Measurements from ENCODE around the gene AMOTL1.

Gene AMOTL1

DNA sequence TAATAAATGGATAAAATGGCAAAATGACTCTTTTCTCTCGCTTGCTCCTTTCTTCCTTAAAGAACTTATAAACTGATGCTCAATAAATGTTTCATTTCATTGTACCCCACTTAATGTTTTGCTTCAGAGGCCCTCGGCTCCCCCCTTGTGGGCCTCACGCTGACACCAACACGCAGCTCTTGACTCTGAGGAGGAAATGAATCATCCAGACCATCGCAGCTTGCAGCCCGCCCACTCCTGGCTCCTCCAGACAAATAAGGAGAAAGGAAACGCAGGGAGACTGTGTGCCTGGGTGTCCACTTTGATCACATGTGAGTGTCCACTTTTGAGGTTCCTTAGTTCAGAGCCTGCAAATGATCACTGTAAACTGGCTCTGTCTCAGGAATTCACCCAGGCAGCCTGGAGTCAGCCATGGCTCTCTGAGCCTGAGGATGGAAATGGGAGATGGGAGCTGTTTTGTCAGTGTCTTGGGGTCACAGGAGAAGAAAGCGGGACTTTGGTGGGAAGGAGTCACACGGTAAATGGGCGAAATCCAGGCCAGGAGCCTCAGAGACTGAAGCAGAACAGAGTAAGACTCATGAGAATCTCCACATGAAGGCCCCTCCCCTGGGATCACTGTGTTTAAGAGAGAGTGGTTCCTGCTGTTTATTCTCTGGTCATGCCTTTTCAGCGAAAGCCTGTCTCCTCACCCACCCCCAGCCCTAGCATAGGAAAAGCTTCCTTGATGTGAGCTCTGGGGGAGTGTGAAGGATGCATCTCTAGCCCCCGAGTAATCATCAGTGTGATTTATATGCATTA lies 108.7 kb downstream of the AMOTL1 start:
- no peak overlapping the region for H3K4me3 ChIP-seq (ENCODE audit: low read length)
- no peaks in the 10 kb centered on the region for H3K9me3 ChIP-seq (ENCODE audit: control insufficient read depth, insufficient read depth, low read length)
- no peak for DNase-seq (ENCODE audit: low read depth, low spot score)
- H3K4me1 ChIP-seq (ENCODE audit: control insufficient read depth, insufficient read depth, low read length) = no peaks in the 10 kb centered on the region
- H3K27ac ChIP-seq (ENCODE audit: low read length) = no peak overlapping the region
- WGBS (ENCODE audit: insufficient coverage, insufficient read length) = no CpG with 5 or more reads among the region's 12 CpGs
- H3K36me3 ChIP-seq (ENCODE audit: control insufficient read depth, insufficient read depth, low read length) = 0 out of 2 replicates have a peak, but pooled peaks cover 5% of the 10 kb centered on the region
- H3K27me3 ChIP-seq (ENCODE audit: control insufficient read depth, insufficient read depth, low read length) = no peaks in the 10 kb centered on the region

DNA sequence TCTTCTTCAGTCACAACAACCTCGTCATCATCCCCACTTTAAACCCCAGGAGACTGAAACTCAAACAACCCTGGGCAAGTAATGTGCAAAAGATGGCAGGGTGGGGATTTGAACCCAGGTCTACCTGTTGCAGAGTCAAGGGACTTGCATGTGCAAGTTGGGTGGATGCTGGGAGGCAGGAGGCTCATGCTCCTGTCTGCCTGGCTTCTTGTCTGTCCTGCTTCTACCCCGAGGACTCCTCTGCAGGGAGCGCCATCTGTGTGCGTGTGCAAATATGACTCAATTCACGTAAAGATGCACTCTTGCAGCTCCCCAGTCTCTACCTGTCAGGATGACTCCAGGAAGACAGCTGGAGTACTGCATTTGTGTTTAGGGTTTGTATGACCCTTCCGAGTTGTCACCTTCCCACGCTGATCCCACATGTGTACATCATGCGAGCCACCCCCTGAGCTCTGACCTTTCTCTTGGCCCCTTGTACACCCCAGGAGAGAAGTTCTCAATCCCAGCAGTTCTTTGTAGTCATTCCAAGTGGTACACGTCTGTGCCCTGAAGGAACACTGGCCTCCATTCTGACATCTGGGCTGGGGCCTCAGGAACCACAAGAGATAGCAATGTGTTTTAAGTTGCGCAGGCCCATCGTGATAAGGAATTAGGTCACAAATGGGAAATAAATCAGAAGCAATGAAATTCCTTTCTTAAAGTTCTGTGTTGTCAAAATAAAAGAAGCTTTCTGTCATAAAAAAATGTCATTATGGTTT lies 109.5 kb downstream of the AMOTL1 start:
- Histone ChIP-seq H3K4me3 (ENCODE audit: low read length) (no peak overlapping the region), H3K27ac (ENCODE audit: low read length) (no peak overlapping the region), H3K27me3 (ENCODE audit: control insufficient read depth, insufficient read depth, low read length) (no peaks in the 10 kb centered on the region), H3K4me1 (ENCODE audit: control insufficient read depth, insufficient read depth, low read length) (no peaks in the 10 kb centered on the region), H3K36me3 (ENCODE audit: control insufficient read depth, insufficient read depth, low read length) (0 out of 2 replicates have a peak, but pooled peaks cover 5% of the 10 kb centered on the region), H3K9me3 (ENCODE audit: control insufficient read depth, insufficient read depth, low read length) (no peaks in the 10 kb centered on the region)
- no CpG with 5 or more reads among the region's 11 CpGs for WGBS (ENCODE audit: insufficient coverage, insufficient read length)
- DNase-seq (ENCODE audit: low read depth, low spot score) = no peak

DNA sequence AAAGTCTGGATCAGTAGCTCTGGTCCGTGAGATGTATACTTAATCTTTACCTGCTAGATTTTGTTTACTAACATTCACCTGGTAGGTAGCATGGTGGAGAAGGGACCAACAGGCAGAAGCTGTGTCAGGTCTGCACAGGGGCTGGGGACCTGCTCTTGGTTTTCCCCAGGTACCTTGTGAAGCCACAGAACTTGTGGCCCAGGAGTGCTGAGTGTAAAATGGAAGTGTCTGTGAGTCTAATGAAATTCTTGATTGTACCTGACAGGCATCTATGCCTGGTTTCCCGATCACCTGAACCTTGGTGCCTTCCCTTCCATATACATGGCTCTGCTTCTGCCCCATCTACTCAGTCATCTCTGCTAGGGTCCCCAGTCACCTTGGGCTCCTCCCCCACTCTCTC lies 110.8 kb downstream of the AMOTL1 start:
- no peaks in the 10 kb centered on the region for H3K27me3 ChIP-seq (ENCODE audit: control insufficient read depth, insufficient read depth, low read length)
- no peaks in the 10 kb centered on the region for H3K9me3 ChIP-seq (ENCODE audit: control insufficient read depth, insufficient read depth, low read length)
- no peak for DNase-seq (ENCODE audit: low read depth, low spot score)
- no CpG with 5 or more reads among the region's 2 CpGs for WGBS (ENCODE audit: insufficient coverage, insufficient read length)
- 0 out of 2 replicates have a peak, but pooled peaks cover 5% of the 10 kb centered on the region for H3K36me3 ChIP-seq (ENCODE audit: control insufficient read depth, insufficient read depth, low read length)
- H3K4me3 ChIP-seq (ENCODE audit: low read length) = no peak overlapping the region
- H3K27ac ChIP-seq (ENCODE audit: low read length) = no peak overlapping the region
- H3K4me1 ChIP-seq (ENCODE audit: control insufficient read depth, insufficient read depth, low read length) = no peaks in the 10 kb centered on the region

DNA sequence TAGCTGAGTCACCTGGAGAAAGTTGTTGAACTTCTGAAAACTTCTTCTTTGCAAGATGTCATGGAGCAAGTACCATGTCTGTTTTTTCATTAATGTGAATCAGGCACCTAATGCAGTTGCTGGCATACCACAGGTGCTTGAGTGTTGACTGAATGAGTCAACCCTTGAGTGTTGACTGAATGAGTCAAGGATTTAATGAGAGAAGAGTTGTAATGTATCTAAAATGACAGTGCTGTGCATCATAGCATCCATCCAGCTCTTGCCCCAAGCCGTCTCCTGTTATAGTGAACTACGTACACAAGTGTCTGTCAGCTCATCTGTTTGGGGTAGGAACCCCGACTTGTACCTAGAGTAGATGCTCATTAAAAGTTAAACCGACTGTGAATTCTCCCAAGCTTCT lies 112.1 kb downstream of the AMOTL1 start:
- H3K4me3 ChIP-seq (ENCODE audit: low read length) = no peak overlapping the region
- no peak for DNase-seq (ENCODE audit: low read depth, low spot score)
- no peak overlapping the region for H3K27ac ChIP-seq (ENCODE audit: low read length)
- H3K27me3 ChIP-seq (ENCODE audit: control insufficient read depth, insufficient read depth, low read length) = no peaks in the 10 kb centered on the region
- no CpG with 5 or more reads among the region's 4 CpGs for WGBS (ENCODE audit: insufficient coverage, insufficient read length)
- 0 out of 2 replicates have a peak, but pooled peaks cover 5% of the 10 kb centered on the region for H3K36me3 ChIP-seq (ENCODE audit: control insufficient read depth, insufficient read depth, low read length)
- H3K4me1 ChIP-seq (ENCODE audit: control insufficient read depth, insufficient read depth, low read length) = no peaks in the 10 kb centered on the region
- no peaks in the 10 kb centered on the region for H3K9me3 ChIP-seq (ENCODE audit: control insufficient read depth, insufficient read depth, low read length)

DNA sequence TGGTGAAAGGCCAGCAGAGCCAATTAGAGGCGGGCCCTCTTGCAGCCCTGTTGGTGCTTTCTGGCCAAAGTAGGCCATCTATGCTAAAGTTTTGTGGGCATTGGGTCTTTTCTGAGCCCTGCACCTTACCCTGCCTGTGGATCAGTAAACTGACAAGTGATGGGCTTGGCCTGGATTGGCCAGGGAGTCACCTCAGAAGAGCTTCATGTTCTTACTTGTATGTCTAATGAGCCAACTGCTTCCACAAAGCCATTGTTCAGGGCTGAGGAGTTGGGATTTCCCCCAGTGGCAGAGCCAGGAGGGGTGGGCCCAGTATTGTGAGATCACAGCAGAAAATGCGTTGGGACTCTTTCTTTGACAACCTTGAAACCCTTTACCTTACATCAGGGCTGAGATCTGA lies 114.8 kb downstream of the AMOTL1 start:
- no peak overlapping the region for H3K27ac ChIP-seq (ENCODE audit: low read length)
- H3K36me3 ChIP-seq (ENCODE audit: control insufficient read depth, insufficient read depth, low read length) = no peaks in the 10 kb centered on the region
- H3K27me3 ChIP-seq (ENCODE audit: control insufficient read depth, insufficient read depth, low read length) = no peaks in the 10 kb centered on the region
- H3K4me1 ChIP-seq (ENCODE audit: control insufficient read depth, insufficient read depth, low read length) = no peaks in the 10 kb centered on the region
- WGBS (ENCODE audit: insufficient coverage, insufficient read length) = no CpG with 5 or more reads among the region's 2 CpGs
- no peaks in the 10 kb centered on the region for H3K9me3 ChIP-seq (ENCODE audit: control insufficient read depth, insufficient read depth, low read length)
- DNase-seq (ENCODE audit: low read depth, low spot score) = no peak
- H3K4me3 ChIP-seq (ENCODE audit: low read length) = no peak overlapping the region; the same call in 1 of the 2 replicates

DNA sequence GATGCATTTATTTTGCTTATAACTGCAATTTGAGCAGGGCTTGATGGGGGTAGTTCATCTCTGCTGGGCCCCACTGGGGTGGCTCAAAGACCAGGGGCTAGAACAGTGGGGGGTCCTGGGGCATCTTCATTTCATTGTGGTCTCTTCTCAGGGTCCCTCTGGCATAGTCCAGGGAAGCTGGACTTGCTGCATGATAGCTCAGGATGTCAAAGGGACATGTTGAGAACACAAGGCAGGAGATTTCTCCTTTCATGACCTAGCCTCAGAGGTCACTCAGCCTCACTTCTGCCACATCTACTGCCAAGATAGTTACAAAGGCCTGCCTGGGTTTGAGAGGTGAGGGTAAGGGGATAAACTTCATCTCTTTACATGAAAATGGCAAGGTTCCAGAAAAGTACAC lies 115.7 kb downstream of the AMOTL1 start:
- H3K36me3 ChIP-seq (ENCODE audit: control insufficient read depth, insufficient read depth, low read length) = no peaks in the 10 kb centered on the region
- DNase-seq (ENCODE audit: low read depth, low spot score) = no peak
- no peaks in the 10 kb centered on the region for H3K9me3 ChIP-seq (ENCODE audit: control insufficient read depth, insufficient read depth, low read length)
- no peak overlapping the region for H3K27ac ChIP-seq (ENCODE audit: low read length)
- no peak overlapping the region for H3K4me3 ChIP-seq (ENCODE audit: low read length)
- H3K4me1 ChIP-seq (ENCODE audit: control insufficient read depth, insufficient read depth, low read length) = no peaks in the 10 kb centered on the region
- H3K27me3 ChIP-seq (ENCODE audit: control insufficient read depth, insufficient read depth, low read length) = no peaks in the 10 kb centered on the region

DNA sequence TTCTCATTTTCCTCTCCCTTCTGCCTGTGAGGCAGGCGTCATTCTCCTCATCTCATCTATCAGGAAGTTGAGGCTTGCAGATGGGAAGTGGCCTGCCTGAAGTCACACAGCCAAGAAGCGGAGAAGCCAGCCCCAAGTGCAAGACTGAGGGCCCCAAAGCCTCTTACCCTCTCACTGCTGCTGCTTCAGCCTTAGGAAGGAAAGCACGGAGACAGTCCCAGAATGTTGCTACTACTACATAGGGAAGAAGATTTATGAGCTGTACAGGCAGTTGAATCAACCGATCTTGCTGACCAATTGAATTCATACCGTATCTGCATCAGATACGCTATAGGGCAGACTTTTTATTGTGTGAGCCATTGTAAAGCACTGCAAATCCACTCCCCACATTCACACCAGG lies 116.2 kb downstream of the AMOTL1 start:
- Histone ChIP-seq H3K4me1 (ENCODE audit: control insufficient read depth, insufficient read depth, low read length) (no peaks in the 10 kb centered on the region), H3K36me3 (ENCODE audit: control insufficient read depth, insufficient read depth, low read length) (no peaks in the 10 kb centered on the region), H3K4me3 (ENCODE audit: low read length) (no peak overlapping the region), H3K27me3 (ENCODE audit: control insufficient read depth, insufficient read depth, low read length) (no peaks in the 10 kb centered on the region), H3K9me3 (ENCODE audit: control insufficient read depth, insufficient read depth, low read length) (no peaks in the 10 kb centered on the region), H3K27ac (ENCODE audit: low read length) (no peak overlapping the region)
- DNase-seq (ENCODE audit: low read depth, low spot score) = no peak
- no CpG with 5 or more reads among the region's 6 CpGs for WGBS (ENCODE audit: insufficient coverage, insufficient read length)

DNA sequence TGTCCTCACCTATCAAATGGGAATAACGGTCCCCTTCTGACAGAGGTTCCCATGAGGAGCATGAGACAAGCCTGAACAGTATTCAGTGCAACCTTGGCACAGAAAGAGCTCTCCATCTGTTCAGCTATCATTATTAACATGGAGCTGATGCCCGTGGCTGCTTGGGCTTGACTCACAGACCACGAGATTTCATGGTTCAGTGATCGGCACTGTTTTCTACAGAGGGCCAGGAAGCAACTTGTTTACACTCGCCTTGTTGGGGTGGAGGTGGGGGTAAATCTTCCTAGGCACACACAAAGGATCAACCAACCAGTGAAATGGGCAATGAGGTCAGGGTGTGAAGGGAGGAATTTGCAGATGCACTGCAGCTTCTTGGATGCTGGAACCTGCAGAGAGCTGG lies 117.0 kb downstream of the AMOTL1 start:
- H3K4me3 ChIP-seq (ENCODE audit: low read length) = no peak overlapping the region
- no peaks in the 10 kb centered on the region for H3K4me1 ChIP-seq (ENCODE audit: control insufficient read depth, insufficient read depth, low read length)
- H3K27me3 ChIP-seq (ENCODE audit: control insufficient read depth, insufficient read depth, low read length) = no peaks in the 10 kb centered on the region
- H3K27ac ChIP-seq (ENCODE audit: low read length) = no peak overlapping the region
- no peak for DNase-seq (ENCODE audit: low read depth, low spot score)
- no CpG with 5 or more reads among the region's 5 CpGs for WGBS (ENCODE audit: insufficient coverage, insufficient read length)
- H3K9me3 ChIP-seq (ENCODE audit: control insufficient read depth, insufficient read depth, low read length) = no peaks in the 10 kb centered on the region
- H3K36me3 ChIP-seq (ENCODE audit: control insufficient read depth, insufficient read depth, low read length) = no peaks in the 10 kb centered on the region

DNA sequence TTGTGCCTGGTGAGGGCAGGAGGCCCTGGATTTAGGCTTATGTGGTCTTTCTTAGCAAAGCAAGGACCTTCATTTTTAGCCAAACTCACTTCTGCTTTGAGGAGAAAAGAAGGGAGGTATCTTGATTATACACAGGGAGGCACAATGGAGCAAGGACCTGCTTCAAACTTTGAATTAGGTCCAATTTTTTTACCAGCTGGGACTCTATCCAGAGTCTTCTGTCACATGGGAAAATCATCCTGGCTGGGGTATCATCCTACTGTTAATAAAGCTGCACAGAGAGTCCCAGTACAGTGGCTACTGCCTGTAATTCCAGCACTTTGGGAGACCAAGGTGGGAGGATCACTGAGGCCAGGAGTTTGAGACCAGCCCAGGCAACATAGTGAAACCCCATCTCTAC lies 117.4 kb downstream of the AMOTL1 start:
- Histone ChIP-seq H3K36me3 (ENCODE audit: control insufficient read depth, insufficient read depth, low read length) (no peaks in the 10 kb centered on the region), H3K9me3 (ENCODE audit: control insufficient read depth, insufficient read depth, low read length) (no peaks in the 10 kb centered on the region), H3K4me3 (ENCODE audit: low read length) (no peak overlapping the region), H3K4me1 (ENCODE audit: control insufficient read depth, insufficient read depth, low read length) (no peaks in the 10 kb centered on the region), H3K27me3 (ENCODE audit: control insufficient read depth, insufficient read depth, low read length) (no peaks in the 10 kb centered on the region), H3K27ac (ENCODE audit: low read length) (no peak overlapping the region)
- no peak for DNase-seq (ENCODE audit: low read depth, low spot score)

DNA sequence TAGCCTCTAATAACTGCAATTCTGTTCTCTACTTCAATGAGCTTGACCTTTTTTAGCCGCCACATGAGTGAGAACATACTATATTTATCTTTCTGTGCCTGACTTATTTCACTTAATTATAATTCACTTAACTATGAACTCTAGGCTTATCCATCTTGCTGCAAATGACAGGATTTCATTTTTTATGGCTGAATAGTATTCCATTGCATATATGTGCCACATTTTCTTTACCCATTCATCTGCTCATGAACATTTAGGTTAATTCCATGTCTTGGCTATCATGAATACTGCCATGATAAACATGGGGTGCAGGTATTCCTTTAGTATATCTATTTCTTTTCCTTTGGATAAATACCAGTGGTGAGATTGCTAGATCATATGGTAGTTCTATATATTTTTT lies 120.0 kb downstream of the AMOTL1 start:
- H3K27me3 ChIP-seq (ENCODE audit: control insufficient read depth, insufficient read depth, low read length) = no peaks in the 10 kb centered on the region
- no peak overlapping the region for H3K27ac ChIP-seq (ENCODE audit: low read length)
- no peaks in the 10 kb centered on the region for H3K4me1 ChIP-seq (ENCODE audit: control insufficient read depth, insufficient read depth, low read length)
- no peaks in the 10 kb centered on the region for H3K36me3 ChIP-seq (ENCODE audit: control insufficient read depth, insufficient read depth, low read length)
- no peaks in the 10 kb centered on the region for H3K9me3 ChIP-seq (ENCODE audit: control insufficient read depth, insufficient read depth, low read length)
- DNase-seq (ENCODE audit: low read depth, low spot score) = no peak
- no CpG with 5 or more reads among the region's 1 CpG for WGBS (ENCODE audit: insufficient coverage, insufficient read length)
- no peak overlapping the region for H3K4me3 ChIP-seq (ENCODE audit: low read length)
